SK-MEL-5 (cell line): ENCODE results near the gene GPRC5C. TPM values are rescaled to one million over a fixed set of nuclear protein-coding genes. Genes with fewer than 3 reads are reported as not detected.

Experiments used
- DNase-seq: peaks from one replicate; pipeline ENCODE4 v3.0.0-alpha.2; 2016; ENCODE audit warnings: low read depth, low spot score
- in situ Hi-C: cut with HindIII; loops from 2 replicates; pipeline ENCODE4 v1.10.0; 2016; ENCODE audit warnings: low sequenced_read_pairs, high pct_unique_total_duplicates, low pct_unique_long_range_greater_than_20kb
- polyA plus RNA-seq, 2 experiments: library from polyadenylated mRNA; depleted of rRNA; stranded (reverse); fragments of >200 nt; gene quantifications; 2 replicates each; pipeline ENCODE4 v1.2.3, GENCODE V29; 2015
- total RNA-seq: library from RNA; depleted of rRNA; stranded (reverse); fragments of >200 nt; shearing (Covaris generic); gene quantifications from 2 replicates; pipeline ENCODE4 v1.2.3, GENCODE V29; 2014; rRNA removed

The GPRC5C gene, protein sequence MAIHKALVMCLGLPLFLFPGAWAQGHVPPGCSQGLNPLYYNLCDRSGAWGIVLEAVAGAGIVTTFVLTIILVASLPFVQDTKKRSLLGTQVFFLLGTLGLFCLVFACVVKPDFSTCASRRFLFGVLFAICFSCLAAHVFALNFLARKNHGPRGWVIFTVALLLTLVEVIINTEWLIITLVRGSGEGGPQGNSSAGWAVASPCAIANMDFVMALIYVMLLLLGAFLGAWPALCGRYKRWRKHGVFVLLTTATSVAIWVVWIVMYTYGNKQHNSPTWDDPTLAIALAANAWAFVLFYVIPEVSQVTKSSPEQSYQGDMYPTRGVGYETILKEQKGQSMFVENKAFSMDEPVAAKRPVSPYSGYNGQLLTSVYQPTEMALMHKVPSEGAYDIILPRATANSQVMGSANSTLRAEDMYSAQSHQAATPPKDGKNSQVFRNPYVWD
- total RNA-seq: 0.45 TPM in 1 of 2 replicates, not detected in the other
- 0.44 and 0.94 TPM in 2 replicates for polyA plus RNA-seq (2015; cell fraction: cytosol; rRNA removed)
- 0.22 TPM in 1 of 2 replicates, not detected in the other for polyA plus RNA-seq (2015; cell fraction: nucleus; rRNA removed)

DNA sequence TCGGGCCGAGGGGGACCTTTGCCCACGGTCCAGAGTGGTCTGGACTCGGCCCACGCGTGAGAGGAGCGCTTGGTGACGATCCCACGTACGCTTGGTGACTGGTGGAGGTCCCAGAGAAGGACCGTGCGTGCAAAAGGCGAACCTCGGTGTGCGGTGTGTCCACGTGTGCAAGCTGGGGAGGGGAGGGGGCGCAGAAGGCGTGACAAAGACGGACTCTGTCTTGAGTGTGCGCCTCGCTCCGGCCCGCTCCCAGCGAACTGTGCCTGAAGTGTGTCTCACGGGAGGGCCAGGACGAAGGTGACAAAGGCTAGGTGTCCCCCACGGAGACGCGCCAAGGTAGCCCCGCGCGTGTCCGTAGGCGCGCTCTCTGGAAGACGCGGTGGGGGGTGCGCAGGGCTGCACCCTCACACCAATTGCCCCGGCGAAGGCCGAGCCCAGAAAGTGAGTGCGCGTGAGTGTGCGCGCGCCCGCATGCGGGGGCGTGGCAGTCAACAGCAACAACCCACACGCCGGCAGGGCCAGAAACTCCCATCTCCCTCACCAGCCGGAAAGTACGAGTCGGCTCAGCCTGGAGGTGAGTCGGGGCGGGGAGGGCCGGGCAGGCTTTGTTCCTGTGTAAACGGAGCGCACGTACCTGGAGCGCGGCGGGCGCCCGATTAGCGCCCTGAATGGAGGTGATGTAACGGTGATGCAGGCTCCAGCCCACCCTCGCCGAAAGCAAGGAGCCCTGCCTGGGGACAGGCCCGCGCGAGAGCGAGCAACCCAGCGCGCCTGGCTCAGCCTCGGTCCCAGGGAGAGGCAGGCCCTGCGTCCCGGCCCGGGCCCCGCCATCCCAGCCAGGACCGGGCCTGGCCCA lies at the start of gene GPRC5C:
Gene GPRC5C, plus strand, starts transcription at position 521 of the 856 bp plus-strand sequence. CDS start 7,689 bp downstream, outside the sequence.
- DNase-seq: no peak
- in situ Hi-C loops: no loop called here

DNA sequence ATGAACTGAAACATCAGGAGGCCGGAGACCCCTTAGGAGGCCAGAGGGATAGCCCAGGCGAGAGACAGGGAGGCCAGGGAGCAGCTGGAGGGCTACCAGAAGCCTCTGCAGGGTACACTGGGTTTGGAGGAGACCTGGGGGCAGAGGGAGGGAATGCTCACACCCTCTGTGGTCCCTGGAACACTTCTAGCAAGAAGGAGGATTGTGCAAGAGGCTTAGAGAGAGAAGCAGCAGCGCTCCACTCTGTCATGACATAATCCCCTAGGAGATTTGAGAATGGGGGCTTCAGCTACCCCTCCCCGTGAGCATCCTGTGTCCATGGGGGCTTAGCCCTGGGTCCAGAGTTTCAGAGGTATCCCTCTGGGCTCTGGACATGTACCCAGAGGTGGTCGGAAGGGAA lies 48.7 kb upstream of the GPRC5C start:
- in situ Hi-C loops: no loop called here
- no peak for DNase-seq

DNA sequence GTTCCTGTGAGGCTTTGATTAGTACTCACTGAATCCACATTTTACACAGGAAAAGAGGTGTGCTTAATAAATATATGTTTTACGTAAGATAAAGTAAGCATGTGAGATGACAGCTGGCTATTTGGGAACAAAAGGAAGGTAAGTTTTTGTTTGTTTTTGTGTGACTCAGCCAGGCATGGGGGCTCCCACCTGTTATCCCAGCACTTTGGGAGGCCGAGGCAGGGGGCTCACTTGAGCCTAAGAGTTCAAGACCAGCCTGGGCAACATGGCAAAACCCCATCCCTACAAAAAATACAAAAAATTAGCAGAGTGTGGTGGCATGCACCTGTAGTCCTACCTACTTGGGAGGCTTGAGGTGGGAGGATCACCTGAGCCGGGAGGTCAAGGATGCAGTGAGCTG lies 46.7 kb upstream of the GPRC5C start:
- no peak for DNase-seq
- in situ Hi-C loops: no loop called here

DNA sequence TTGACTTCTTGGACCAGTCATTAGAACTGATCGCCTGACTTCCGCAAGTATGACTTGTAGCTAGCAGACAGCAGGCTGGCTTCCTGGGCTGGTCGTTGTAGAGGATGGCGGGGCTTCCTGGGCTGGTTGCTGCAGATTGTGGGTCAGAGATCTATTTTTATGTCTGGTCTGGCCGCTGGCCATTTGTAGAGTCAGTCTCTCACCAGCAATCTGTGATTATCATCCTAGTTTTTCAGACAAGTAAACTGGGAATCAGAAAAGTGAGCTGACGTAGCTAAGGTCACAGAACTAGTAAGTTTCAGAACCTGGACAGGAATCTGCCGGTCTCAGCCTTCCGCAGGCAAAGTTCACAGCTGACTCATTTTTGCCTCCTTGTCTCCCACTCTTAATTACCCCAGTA lies 45.5 kb upstream of the GPRC5C start:
- in situ Hi-C loops: no loop called here

DNA sequence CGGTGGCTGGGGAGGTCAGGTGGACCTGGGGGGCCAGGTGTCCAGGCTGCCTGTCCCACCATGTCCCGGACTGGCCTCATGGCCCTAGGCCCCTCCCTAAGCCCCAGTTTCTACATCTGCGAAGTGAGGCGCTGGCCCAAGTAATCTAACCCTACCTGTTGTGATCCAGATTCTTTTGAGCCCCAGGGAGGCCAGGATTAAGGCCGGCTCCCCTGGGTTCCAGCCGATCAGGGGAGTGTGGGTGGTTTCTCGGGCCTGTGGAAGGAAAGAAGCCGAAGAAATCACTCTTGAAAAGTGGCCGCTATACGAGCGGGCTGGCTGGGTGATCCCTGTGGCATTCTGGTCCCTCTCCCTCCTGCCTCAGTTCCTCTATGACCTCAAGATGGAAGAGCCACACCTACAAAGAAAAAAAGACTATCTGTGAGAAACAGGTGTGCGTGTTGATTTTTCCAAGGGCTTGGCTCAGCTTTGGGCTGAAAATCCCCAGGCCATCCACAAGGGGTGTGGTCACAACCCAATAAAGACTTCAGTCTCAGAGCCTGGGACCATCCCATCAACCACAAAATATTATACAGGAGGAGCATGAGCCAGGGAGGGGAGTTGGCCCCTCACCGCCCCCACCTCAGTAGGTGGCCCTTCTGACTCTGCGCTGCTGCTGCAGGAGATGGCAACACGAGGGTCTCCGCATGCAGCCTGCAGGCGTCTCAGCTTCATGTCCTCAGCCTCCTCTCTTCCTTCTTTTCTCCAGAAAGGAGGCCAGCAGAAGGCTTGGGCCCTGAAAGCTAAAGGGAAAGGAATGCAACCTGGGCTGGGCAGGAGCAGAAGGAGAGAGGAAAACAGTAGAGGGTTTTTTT lies 44.3 kb upstream of the GPRC5C start:
- DNase-seq: no peak
- in situ Hi-C loops: no loop called here

More for the DNA sequence above, 45.5 kb upstream of the GPRC5C start:
- no peak for DNase-seq

DNA sequence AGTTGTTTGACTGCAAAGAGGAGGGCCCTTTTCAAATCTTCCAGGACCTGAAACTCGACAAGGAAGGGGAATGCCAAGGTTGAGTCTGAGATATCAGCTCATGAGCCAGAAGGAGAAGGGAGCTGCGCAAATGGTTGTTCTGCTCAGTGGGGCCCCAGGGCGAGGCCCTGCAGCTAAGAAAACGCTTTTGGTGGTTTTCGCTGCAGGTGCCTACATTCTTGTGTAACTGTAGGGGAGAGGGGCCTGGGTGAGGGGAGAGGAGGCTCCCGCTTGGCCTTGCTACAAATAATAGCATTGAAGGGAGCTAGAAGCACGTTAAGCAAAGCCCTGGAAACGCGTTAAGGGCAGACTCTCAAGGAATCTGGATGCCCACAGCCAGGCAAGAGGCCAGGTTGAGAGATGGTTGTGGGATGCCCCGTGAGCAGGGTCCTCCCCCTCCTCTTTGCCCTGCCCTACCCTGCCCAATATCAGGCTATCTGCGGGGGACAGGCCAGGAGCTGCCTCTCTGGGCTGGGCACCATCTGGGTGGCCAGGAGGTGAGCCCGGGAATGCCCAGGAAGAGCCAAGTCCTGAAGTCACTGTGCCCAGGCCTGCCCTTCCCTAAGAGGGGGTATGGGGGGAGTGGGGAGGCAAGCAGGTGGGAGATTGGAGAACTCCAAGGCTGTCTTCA lies 42.7 kb upstream of the GPRC5C start:
- DNase-seq: no peak
- in situ Hi-C loops: no loop called here

DNA sequence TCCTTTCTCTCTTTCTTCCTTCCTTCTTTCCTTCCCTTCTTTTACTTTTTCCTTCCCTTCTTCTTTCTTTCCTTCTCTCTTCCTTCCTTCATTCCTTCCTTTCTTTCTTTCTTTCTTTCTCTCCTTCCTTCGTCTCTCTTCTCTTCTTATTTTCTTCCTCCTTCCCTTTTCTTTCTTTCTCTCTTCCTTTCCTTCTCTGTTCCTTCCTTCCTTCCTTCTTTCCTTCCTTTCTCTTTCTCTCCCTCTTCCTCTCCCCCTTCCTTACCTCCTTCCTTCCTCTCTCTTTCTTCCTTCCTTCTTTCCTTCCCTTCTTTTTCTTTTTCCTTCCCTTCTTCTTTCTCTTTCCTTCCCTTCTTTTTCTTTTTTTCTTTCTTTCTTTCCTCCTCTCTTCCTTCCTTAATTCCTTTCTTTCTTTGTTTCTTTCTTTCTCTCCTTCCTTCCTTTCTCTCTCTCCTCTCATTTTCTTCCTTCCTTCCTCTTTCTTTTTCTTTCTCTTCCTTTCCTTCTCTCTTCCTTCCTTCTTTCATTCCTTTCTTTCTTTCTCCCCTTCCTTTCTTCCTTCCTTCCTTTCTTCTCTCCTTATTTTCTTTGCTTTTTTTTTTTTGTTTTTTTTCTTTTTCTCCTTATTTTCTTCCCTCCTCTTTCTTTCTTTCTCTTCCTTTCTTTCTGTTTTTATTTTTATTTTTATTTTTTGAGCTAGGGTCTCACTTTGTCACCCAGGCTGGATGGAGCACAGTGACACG lies 41.8 kb upstream of the GPRC5C start:
- in situ Hi-C loops: no loop called here
- DNase-seq: no peak

DNA sequence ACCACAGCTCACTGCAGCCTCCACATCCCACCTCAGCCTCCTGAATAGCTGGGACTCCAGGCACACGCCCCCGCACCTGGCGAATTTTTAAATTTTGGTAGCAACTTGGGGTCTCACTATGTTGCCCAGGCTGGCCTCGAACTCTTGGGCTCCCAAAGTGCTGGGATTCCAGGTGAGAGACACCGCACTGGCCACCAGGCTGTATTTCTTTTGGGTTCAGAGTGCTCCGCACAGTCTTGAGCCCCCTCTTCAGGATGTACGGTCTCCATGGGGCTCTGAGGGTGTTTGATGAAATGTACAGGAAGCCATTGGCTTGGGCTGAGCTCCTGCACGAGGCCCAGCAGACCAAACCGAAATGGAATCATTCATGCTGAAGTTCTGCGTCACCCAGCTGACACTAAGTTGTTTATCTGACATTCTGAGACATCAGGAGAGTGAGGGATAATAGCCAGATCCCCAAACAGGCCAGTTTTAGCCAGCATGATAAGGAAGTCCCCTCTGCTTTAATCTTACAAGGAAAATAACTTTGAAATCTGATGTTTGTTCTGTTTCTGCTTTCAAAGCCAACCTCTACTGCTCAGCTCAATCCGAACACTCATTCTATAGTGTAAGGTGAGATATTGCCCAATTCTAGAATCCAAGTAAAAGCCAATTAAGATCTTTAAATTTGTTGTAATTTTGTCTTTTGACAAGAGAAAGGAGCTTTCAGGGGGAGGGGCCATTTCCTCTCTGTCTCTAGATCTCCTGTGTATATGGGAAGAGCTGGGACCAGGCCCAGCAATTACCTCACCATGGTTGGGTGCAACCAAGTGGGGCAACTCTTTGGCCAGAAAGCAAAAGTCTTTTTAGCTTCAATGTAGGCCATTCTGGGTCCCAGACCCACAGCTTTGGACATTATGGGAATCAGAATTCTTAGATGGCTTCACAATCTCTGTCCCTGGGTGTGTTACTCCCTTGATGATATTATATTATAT lies 40.9 kb upstream of the GPRC5C start:
- no peak for DNase-seq
- in situ Hi-C loops: no loop called here

DNA sequence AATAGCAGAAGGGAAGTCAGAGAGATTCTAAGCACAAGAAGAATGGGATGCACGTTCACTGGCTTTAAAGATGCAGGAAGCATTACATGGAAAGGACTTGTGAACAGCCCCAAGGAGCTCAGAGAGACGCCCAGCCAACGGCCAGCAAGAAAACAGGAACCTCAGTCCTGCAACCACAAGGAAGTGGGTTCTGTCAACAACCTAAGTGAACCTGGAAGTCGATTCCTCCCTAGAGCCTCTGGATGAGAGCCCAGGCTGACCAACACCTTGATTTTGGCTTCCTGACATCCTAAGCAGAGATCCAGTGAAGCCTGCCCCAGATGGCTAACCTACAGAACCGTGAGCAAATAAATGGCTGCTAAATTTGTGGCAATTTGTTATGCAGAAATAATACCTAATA lies 40.1 kb upstream of the GPRC5C start:
- DNase-seq: no peak
- in situ Hi-C loops: no loop called here

DNA sequence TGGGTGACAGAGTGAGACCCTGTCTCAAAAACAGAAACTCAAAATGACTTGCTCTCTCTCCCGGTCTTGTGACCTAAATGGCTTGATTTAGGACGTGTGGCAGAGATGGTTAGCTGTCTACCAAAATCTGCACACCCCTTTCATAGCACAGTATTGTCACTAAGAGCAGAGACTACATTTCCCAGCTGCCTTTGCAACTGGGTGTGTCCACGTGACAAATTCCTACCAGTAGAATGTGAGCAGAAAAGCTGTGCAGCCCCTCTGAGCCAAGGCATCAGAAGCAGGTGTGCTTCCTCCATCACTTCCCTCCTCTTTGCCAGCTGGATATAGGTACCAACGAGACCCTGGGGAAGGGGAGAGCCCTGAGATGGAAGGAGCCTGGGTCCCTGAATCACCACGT lies 39.0 kb upstream of the GPRC5C start:
- in situ Hi-C loops: no loop called here
- DNase-seq: peak; percentile 50

DNA sequence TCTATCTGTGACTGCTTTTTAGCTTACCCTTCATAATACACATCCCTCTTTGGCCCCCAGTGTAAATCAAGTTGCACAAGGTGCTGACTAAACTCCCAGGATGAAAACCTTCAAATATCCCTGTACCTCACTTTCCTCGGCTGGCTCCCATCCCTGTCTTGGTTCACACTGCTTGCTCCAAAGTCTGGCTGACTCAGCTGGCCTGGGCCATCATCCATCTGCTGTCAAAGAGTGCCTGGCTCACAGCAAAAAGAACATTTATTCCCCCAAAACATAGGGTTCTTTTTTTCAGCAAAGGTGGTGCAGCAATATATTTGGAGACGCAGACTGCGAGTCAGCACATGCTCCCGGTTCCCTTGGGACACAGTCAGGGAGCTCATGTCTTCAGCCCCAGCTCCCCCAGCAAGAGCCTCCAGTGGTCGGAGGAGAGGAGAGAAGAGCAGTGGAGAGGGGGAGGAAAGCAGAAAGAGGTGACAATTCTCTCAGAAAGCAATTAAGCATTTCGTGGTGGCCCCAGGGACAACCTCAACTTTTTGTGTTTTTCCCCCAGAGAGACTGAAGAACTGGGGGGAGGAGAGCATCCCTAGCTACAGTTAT lies 38.4 kb upstream of the GPRC5C start:
- no peak for DNase-seq
- in situ Hi-C loops: no loop called here

DNA sequence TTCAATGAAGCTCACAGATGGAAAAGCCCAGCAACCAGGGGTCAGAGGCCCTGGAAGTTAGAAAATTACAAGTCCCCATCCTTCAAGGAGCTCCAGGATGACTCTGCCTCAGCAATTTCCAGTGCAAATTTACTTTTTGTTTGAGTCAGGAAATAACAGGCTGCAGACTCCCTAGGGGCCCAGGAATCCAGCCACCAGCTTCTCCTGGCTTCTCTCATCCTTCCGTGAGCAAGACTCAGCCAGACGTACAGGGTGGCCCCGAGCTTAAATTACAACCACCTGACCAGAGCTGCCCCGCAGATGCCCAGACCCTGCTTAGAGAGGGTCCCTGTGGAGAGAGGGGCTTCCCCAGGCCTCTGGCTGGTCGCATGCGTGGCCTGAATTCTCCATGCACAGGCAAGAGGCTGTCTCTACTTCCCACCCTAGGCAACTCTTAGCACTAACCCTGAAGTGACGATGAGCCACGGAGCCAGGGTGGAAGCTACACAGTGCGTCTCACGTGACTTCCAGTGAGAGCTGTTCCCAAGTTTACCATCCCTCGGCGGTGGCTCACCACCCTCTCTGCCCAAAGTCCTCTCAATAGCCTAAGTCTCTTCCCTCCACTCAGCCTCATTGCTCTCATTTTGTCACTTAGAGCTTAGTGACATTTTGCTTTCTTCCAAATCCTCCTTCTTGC lies 37.5 kb upstream of the GPRC5C start:
- no peak for DNase-seq
- in situ Hi-C loops: no loop called here

DNA sequence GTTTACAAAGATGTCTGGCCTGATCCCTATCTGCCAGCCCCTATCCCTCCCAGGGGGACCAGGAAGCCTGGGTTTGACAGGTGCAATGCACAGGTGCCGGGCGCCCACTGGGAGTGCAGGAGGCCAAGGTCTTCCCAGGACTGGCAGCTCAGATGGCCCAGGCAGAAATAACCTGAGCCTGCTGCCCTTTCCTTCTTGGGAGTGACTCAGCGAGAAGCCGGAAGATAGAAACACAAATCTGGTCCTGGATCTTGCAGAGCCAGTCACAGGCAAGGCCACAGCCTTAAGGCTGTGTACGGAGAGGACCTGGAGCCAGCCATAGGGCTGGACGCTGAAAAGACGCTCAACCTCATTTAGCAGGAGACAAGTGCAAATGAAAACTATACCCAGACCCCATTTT lies 36.9 kb upstream of the GPRC5C start:
- in situ Hi-C loops: no loop called here
- no peak for DNase-seq

DNA sequence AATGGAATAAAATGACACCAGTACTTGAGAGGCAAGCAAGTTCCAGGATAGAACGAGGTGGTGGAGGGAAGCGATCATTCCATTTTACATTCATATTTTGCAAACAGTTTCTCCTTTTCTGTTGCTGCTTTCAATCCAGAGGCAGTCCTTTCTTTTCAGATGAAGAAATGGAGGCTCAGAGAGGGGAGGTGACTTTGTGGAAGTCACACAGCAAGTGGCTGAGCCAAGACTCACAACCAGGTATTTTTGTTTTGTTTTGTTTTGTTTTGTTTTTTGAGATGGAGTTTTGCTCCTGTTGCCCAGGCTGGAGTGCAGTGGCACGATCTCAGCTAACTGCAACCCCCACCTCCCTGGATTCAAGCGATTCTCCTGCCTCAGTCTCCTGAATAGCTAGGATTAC lies 35.3 kb upstream of the GPRC5C start:
- in situ Hi-C loops: no loop called here
- no peak for DNase-seq

DNA sequence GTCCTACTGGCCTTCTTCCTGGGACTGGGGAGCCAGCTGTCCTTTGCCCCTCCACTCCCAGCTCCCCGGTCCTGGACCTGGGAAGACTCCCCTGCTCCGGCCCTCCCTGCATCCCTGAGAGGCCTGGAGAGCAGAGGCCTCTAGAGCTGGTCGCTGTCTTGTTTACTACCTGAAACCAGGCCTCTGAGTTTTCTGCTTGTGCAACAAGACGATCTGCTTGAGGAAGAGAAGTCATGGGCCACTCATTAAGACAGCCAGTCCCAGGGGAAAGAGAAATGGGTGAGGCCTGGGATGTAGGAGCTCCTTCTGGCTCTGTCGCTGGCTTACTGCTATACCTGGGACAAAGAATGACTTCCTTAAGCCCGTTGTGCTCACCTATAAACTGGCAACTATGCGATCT lies 29.8 kb upstream of the GPRC5C start:
- in situ Hi-C loops: no loop called here
- DNase-seq: no peak
